ENCODE data around the gene PCNX1. TPM values are rescaled to one million over a fixed set of nuclear protein-coding genes. Genes with fewer than 3 reads are reported as not detected.

Gene PCNX1
- total and polyA plus RNA-seq, 4 donors: 5.2 to 103 (median 37.9) TPM

DNA sequence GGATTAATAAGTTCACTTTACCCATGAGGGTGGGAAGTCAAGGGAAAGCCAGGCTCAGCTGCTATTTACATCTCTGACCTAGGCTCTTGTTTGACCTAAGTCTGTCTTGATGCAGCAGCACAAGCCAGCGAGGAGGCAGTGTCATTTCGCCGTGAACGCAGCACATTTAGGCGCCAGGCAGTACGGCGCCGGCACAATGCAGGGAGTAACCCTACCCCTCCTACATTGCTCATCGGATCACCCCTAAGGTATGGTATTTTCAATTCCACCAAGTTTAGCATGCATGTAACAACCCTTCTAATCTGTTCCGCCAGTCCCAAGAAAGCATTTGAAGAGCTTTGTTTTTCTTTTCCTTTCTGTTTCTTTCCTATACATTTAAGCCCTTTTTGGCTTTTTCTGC lies 81.2 kb downstream of the PCNX1 start:
- Histone ChIP-seq H3K27ac (ENCODE audit: low read depth in 1 of 2, low read length in 1 of 2) (no peak overlapping the region), H3K36me3 (ENCODE audit: control insufficient read depth in 4 of 4, insufficient read depth in 4 of 4, low read length in 4 of 4) (peaks cover 0 to 4% (median under 1%) of the 10 kb centered on the region in 4 donors), H3K9me3 (ENCODE audit: control insufficient read depth in 4 of 4, insufficient read depth in 3 of 4, low read length in 3 of 4) (no peaks in the 10 kb centered on the region), H3K4me3 (no peak overlapping the region), H3K4me1 (ENCODE audit: control insufficient read depth in 5 of 5, insufficient read depth in 5 of 5, low read length in 5 of 5) (peaks cover 0 to 4% (median 0%) of the 10 kb centered on the region in 5 donors), H3K27me3 (ENCODE audit: control insufficient read depth in 3 of 3, insufficient read depth in 3 of 3, low read length in 2 of 3) (no peaks in the 10 kb centered on the region), H3K9ac (ENCODE audit: insufficient read depth in 1 of 2, low read length in 2 of 2) (no peak overlapping the region)
- ATAC-seq (ENCODE audit: insufficient read depth, low FRiP score): no peak
- 91 to 93% methylated on average over 10 of the region's 10 CpGs for WGBS, 2 donors
- DNase-seq: no peak
- TF ChIP-seq, protein P1, sequence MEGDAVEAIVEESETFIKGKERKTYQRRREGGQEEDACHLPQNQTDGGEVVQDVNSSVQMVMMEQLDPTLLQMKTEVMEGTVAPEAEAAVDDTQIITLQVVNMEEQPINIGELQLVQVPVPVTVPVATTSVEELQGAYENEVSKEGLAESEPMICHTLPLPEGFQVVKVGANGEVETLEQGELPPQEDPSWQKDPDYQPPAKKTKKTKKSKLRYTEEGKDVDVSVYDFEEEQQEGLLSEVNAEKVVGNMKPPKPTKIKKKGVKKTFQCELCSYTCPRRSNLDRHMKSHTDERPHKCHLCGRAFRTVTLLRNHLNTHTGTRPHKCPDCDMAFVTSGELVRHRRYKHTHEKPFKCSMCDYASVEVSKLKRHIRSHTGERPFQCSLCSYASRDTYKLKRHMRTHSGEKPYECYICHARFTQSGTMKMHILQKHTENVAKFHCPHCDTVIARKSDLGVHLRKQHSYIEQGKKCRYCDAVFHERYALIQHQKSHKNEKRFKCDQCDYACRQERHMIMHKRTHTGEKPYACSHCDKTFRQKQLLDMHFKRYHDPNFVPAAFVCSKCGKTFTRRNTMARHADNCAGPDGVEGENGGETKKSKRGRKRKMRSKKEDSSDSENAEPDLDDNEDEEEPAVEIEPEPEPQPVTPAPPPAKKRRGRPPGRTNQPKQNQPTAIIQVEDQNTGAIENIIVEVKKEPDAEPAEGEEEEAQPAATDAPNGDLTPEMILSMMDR (IDR thresholded peaks at IDR 0.05; ENCODE audit: control extremely low read depth, extremely low read depth): no peak

DNA sequence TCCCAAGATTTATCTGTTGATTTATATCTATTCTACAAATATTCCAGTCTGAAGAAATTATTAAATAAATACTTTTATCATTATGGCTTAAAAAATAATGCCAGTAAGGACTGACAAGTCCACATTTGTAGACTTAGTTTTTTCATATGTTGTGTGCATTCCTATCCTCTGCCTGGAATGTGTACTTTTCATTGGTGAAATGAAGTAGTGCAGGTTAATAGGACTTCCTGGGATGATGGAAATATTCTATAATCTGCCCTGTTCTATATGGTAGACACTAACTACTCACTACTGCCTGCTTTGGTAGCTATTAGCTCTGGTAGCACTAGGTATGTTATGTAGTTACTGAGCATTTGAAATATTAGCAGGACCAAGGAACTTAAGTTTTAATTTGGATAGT lies 86.7 kb downstream of the PCNX1 start:
- DNase-seq: no peak

DNA sequence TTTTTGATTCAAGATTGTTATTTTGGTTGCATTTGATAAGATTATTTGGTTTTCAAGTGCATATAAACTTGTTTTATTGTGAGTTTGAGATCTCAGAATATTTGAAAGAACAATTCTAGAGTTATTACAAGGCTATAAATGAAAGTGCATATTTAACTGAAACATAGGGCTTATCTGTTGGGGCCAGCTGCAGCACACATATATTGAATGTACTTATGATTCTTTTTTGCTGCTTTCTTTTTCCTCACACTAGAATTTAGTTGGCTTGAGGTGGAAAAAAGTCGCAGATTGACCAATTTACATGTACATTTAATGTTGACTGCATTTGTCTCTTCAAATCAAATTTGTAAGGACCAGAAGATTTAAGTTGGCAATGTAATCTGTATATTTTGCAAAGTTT lies 88.0 kb downstream of the PCNX1 start:
- no peak overlapping the region for H3K4me3 ChIP-seq
- no peak for ATAC-seq (ENCODE audit: insufficient read depth, low FRiP score)
- 94% methylated on average over 1 of the region's 1 CpG for WGBS, 2 donors
- TF ChIP-seq, protein P1 (IDR thresholded peaks at IDR 0.05; ENCODE audit: control extremely low read depth, extremely low read depth): no peak
- no peak overlapping the region for H3K27ac ChIP-seq (ENCODE audit: low read depth in 1 of 2, low read length in 1 of 2)
- no peaks in the 10 kb centered on the region for H3K4me1 ChIP-seq (ENCODE audit: control insufficient read depth in 5 of 5, insufficient read depth in 5 of 5, low read length in 5 of 5)
- H3K27me3 ChIP-seq (ENCODE audit: control insufficient read depth in 3 of 3, insufficient read depth in 3 of 3, low read length in 2 of 3): no peaks in the 10 kb centered on the region
- H3K9me3 ChIP-seq (ENCODE audit: control insufficient read depth in 4 of 4, insufficient read depth in 3 of 4, low read length in 3 of 4): no peaks in the 10 kb centered on the region
- no peak overlapping the region for H3K9ac ChIP-seq (ENCODE audit: insufficient read depth in 1 of 2, low read length in 2 of 2)
- H3K36me3 ChIP-seq (ENCODE audit: control insufficient read depth in 4 of 4, insufficient read depth in 4 of 4, low read length in 4 of 4): peaks cover 0 to 5% (median 2%) of the 10 kb centered on the region in 4 donors
- no peak for DNase-seq

More for the DNA sequence above, 86.7 kb downstream of the PCNX1 start:
- ATAC-seq (ENCODE audit: insufficient read depth, low FRiP score): no peak
- Histone ChIP-seq H3K9me3 (ENCODE audit: control insufficient read depth in 4 of 4, insufficient read depth in 3 of 4, low read length in 3 of 4) (no peaks in the 10 kb centered on the region), H3K27ac (ENCODE audit: low read depth in 1 of 2, low read length in 1 of 2) (no peak overlapping the region), H3K9ac (ENCODE audit: insufficient read depth in 1 of 2, low read length in 2 of 2) (no peak overlapping the region), H3K27me3 (ENCODE audit: control insufficient read depth in 3 of 3, insufficient read depth in 3 of 3, low read length in 2 of 3) (no peaks in the 10 kb centered on the region), H3K36me3 (ENCODE audit: control insufficient read depth in 4 of 4, insufficient read depth in 4 of 4, low read length in 4 of 4) (peaks cover 0 to 9% (median 2%) of the 10 kb centered on the region in 4 donors), H3K4me3 (no peak overlapping the region), H3K4me1 (ENCODE audit: control insufficient read depth in 5 of 5, insufficient read depth in 5 of 5, low read length in 5 of 5) (no peaks in the 10 kb centered on the region)
- TF ChIP-seq, protein P1 (IDR thresholded peaks at IDR 0.05; ENCODE audit: control extremely low read depth, extremely low read depth): no peak

DNA sequence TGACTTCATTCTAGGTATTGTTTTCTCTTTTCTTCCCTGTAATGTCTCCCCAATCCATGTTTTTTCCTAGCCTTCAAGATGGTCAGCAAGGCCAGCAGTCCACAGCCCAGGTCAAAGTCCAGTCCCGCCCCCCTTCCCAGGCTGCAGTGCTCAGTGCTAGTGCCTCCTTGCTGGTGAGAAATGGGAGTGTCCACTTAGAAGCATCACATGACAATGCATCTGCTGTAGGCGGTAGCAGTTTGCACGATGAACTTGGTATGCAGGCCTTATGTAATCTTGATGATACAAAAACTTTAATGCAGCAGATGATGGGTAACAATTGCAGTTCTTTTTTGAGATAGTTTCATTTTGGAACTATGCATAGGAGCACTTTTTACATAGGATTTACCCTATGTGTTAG lies 88.4 kb downstream of the PCNX1 start:
- DNase-seq (no peak), ATAC-seq (ENCODE audit: insufficient read depth, low FRiP score) (no peak)
- Histone ChIP-seq H3K36me3 (ENCODE audit: control insufficient read depth in 4 of 4, insufficient read depth in 4 of 4, low read length in 4 of 4) (peaks cover 0 to 5% (median 2%) of the 10 kb centered on the region in 4 donors), H3K9me3 (ENCODE audit: control insufficient read depth in 4 of 4, insufficient read depth in 3 of 4, low read length in 3 of 4) (no peaks in the 10 kb centered on the region), H3K9ac (ENCODE audit: insufficient read depth in 1 of 2, low read length in 2 of 2) (no peak overlapping the region), H3K27me3 (ENCODE audit: control insufficient read depth in 3 of 3, insufficient read depth in 3 of 3, low read length in 2 of 3) (no peaks in the 10 kb centered on the region), H3K4me1 (ENCODE audit: control insufficient read depth in 5 of 5, insufficient read depth in 5 of 5, low read length in 5 of 5) (no peaks in the 10 kb centered on the region), H3K27ac (ENCODE audit: low read depth in 1 of 2, low read length in 1 of 2) (no peak overlapping the region), H3K4me3 (no peak overlapping the region)
- TF ChIP-seq, protein P1 (IDR thresholded peaks at IDR 0.05; ENCODE audit: control extremely low read depth, extremely low read depth): no peak
- WGBS, 2 donors: 60 to 80% methylated on average over 3 of the region's 3 CpGs
